Panc1 (cell line): ENCODE data around the gene MMP24OS. TPM values are rescaled to one million over a fixed set of nuclear protein-coding genes. Genes with fewer than 3 reads are reported as not detected.

Experiments used
- ATAC-seq: fragments of 200-7000 bp; cut with Tn5 transposase; 2 replicates; pipeline ENCODE4 v1.9.1; 2020; ENCODE audit warnings: mild to moderate bottlenecking, moderate library complexity
- BruUV-seq: library from RNA; stranded (reverse); fragments of 400-500 nt; replicated peaks from 2 replicates; lab custom pipeline; 2021; lab: Mats Ljungman, UMichigan
- CTCF ChIA-PET: fragments of 300-600 bp; sonication (Branson Sonifier 250); formaldehyde crosslinking; loops from one replicate; lab custom pipeline; 2022; ENCODE audit warnings: antibody characterized with exemption; lab: Charles Lee
- POLR2A ChIA-PET: fragments of 300-600 bp; sonication (Branson Sonifier 250); formaldehyde crosslinking; loops from one replicate; lab custom pipeline; 2022; ENCODE audit warnings: antibody characterized with exemption; lab: Charles Lee
- DNase-seq: peaks from one replicate; pipeline ENCODE4 v3.0.0-alpha.2; 2010; ENCODE audit warnings: low read depth, low spot score
- H3K27ac ChIP-seq: 2 replicates; pipeline ENCODE4 v1.5.1; 2011; ENCODE audit warnings: mild to moderate bottlenecking, low read length, inconsistent platforms
- H3K27me3 ChIP-seq: fragments of 200-500 bp; sonication (Bioruptor generic); 2 replicates; pipeline ENCODE4 v1.6.0; 2014; ENCODE audit warnings: low read length, inconsistent platforms; ENCODE audit not compliant: control insufficient read depth, insufficient read depth
- H3K36me3 ChIP-seq: fragments of 200-500 bp; sonication (Bioruptor generic); 2 replicates; pipeline ENCODE4 v1.5.1; 2014; ENCODE audit warnings: inconsistent platforms, mild to moderate bottlenecking, low read length, moderate library complexity; ENCODE audit not compliant: control insufficient read depth, insufficient read depth
- H3K4me1 ChIP-seq: 2 replicates; pipeline ENCODE4 v1.5.1; 2011; ENCODE audit warnings: inconsistent platforms, mild to moderate bottlenecking, low read length, moderate library complexity; ENCODE audit not compliant: control insufficient read depth, insufficient read depth
- H3K4me3 ChIP-seq, 2 experiments: 2 replicates each; pipeline ENCODE4 v1.5.1; 2011 to 2012; ENCODE audit warnings: low read depth in 2 of 2, low read length in 2 of 2, mild to moderate bottlenecking in 2 of 2, inconsistent platforms in 1 of 2, moderate library complexity in 1 of 2
- H3K9me3 ChIP-seq: fragments of 200-500 bp; sonication (Bioruptor generic); 2 replicates; pipeline ENCODE4 v1.5.1; 2014; ENCODE audit warnings: low read depth, mild to moderate bottlenecking, inconsistent platforms, low read length, moderate library complexity; ENCODE audit not compliant: control insufficient read depth, insufficient read depth
- CTCF ChIP-seq: fragments of 450-650 bp; IDR thresholded peaks from 2 replicates; pipeline ENCODE4 v1.5.1; 2017; ENCODE audit warnings: mild to moderate bottlenecking
- POLR2AphosphoS5 ChIP-seq: IDR thresholded peaks from 2 replicates; pipeline ENCODE4 v1.6.1; 2012; ENCODE audit warnings: mild to moderate bottlenecking, low read depth, low read length, moderate library complexity
- REST ChIP-seq, 2 experiments: IDR thresholded peaks; 2 replicates each; pipeline ENCODE4 v1.6.1; 2011 to 2012; ENCODE audit warnings: low read depth in 2 of 2, control low read depth in 1 of 2, low read length in 1 of 2, mild to moderate bottlenecking in 1 of 2, moderate library complexity in 1 of 2; ENCODE audit not compliant: insufficient read depth in 1 of 2
- SIN3A ChIP-seq: IDR thresholded peaks from 2 replicates; pipeline ENCODE4 v1.6.1; 2012; ENCODE audit warnings: low read depth, mild to moderate bottlenecking, low read length, moderate library complexity, borderline replicate concordance; ENCODE audit not compliant: insufficient read depth
- TCF7L2 ChIP-seq: IDR thresholded peaks from 2 replicates; pipeline ENCODE4 v1.6.1; 2011; ENCODE audit warnings: mild to moderate bottlenecking, low read depth, low read length, inconsistent platforms
- in situ Hi-C: cut with HindIII; loops from 2 replicates; pipeline ENCODE4 v1.10.0; 2016; ENCODE audit warnings: low sequenced_read_pairs, low pct_unique_long_range_greater_than_20kb
- intact Hi-C: fragments of 100-400 bp; cut with micrococcal nuclease; formaldehyde crosslinking; loops from one replicate; pipeline ENCODE4 v1.10.0; 2022; ENCODE audit not compliant: unreplicated experiment
- total RNA-seq: library from RNA; stranded (reverse); gene quantifications from one replicate; pipeline ENCODE4 v1.2.1, GENCODE V29; 2021; ENCODE audit not compliant: unreplicated experiment

MMP24OS gene
- total RNA-seq, 1 experiment from 2014 or later: 83.8 TPM

GRCh38 chr20:35294293-35294685 lies 16.4 kb upstream of the MMP24OS start:
- CTCF ChIA-PET: no interaction called here
- Histone ChIP-seq H3K9me3 (no peaks in the 10 kb centered on the region), H3K27me3 (no peaks in the 10 kb centered on the region), H3K36me3 (no peaks in the 10 kb centered on the region), H3K4me1 (no peaks in the 10 kb centered on the region), H3K27ac (no peak overlapping the region), H3K4me3 (no peak overlapping the region)
- intact Hi-C loops: no loop called here
- in situ Hi-C loops: no loop called here
- BruUV-seq: no TSS peak
- no peak for DNase-seq
- TF ChIP-seq SIN3A (no peak), TCF7L2 (no peak), POLR2AphosphoS5 (no peak), REST (IDR thresholded peaks at IDR 0.05; ENCODE audit: insufficient read depth in 1 of 2, low read depth in 2 of 2, low read length in 1 of 2) (no peak), CTCF (no peak)
- POLR2A ChIA-PET: no interaction called here
- ATAC-seq: no peak

- BruUV-seq: no TSS peak
- no peaks in the 10 kb centered on the region for H3K27me3 ChIP-seq
- H3K36me3 ChIP-seq: no peaks in the 10 kb centered on the region
- in situ Hi-C loops: no loop called here
- H3K27ac ChIP-seq: no peak overlapping the region
- POLR2A ChIA-PET: no interaction called here
- CTCF ChIA-PET: no interaction called here
- ATAC-seq (no peak), DNase-seq (no peak)
- H3K4me1 ChIP-seq: no peaks in the 10 kb centered on the region
- H3K4me3 ChIP-seq: no peak overlapping the region
- H3K9me3 ChIP-seq: no peaks in the 10 kb centered on the region
- TF ChIP-seq TCF7L2: no peak
- TF ChIP-seq POLR2AphosphoS5: no peak
- no peak for TF ChIP-seq CTCF
- no peak for TF ChIP-seq REST (IDR thresholded peaks at IDR 0.05; ENCODE audit: insufficient read depth in 1 of 2, low read depth in 2 of 2, low read length in 1 of 2)
- no peak for TF ChIP-seq SIN3A
- intact Hi-C loops: no loop called here
Measured at GRCh38 chr20:35293303-35294292, 15.7 kb upstream of the MMP24OS start.
